HCT116 (cell line): Measurements from ENCODE around the gene GRIFIN.

Source experiments
- ATF3 ChIP-seq: IDR thresholded peaks from 2 replicates; pipeline ENCODE4 v1.6.1; 2012
- CBX3 ChIP-seq: IDR thresholded peaks from 2 replicates; pipeline ENCODE4 v1.6.1; 2012; ENCODE audit warnings: low read depth
- CTCF ChIP-seq, 3 experiments: fragments of 200-600 bp in 1 of 3; sonication (generic) in 1 of 3; IDR thresholded peaks in 2 of 3; conservative IDR thresholded peaks in 1 of 3; 2 replicates each; pipeline ENCODE4 v1.5.1; 2012 to 2017; ENCODE audit warnings: low read depth in 2 of 3, low read length in 2 of 3, antibody characterized with exemption in 1 of 3, borderline replicate concordance in 1 of 3, control low read depth in 1 of 3, mild to moderate bottlenecking in 1 of 3, mixed read lengths in 1 of 3, mixed run types in 1 of 3, moderate library complexity in 1 of 3; ENCODE audit not compliant: insufficient read depth in 1 of 3
- ELF1 ChIP-seq: IDR thresholded peaks from 2 replicates; pipeline ENCODE4 v1.6.1; 2012; ENCODE audit warnings: low read depth, borderline replicate concordance
- EZH2 ChIP-seq: fragments of 200-600 bp; sonication (generic); IDR thresholded peaks from 2 replicates; pipeline ENCODE4 v1.6.1; 2017; ENCODE audit warnings: antibody characterized with exemption, mixed run types
- EZH2phosphoT487 ChIP-seq: fragments of 200-600 bp; IDR thresholded peaks from 2 replicates; pipeline ENCODE4 v1.6.1; 2018; ENCODE audit warnings: antibody characterized with exemption, borderline replicate concordance
- FOSL1 ChIP-seq: IDR thresholded peaks from 2 replicates; pipeline ENCODE4 v1.6.1; 2012; ENCODE audit warnings: low read depth
- MAX ChIP-seq: IDR thresholded peaks from 2 replicates; pipeline ENCODE4 v1.6.1; 2012
- POLR2A ChIP-seq: IDR thresholded peaks from 2 replicates; pipeline ENCODE4 v1.7.0; 2011; ENCODE audit warnings: borderline replicate concordance; ENCODE audit not compliant: insufficient read depth, insufficient read length; ENCODE audit errors: extremely low read depth
- POLR2AphosphoS5 ChIP-seq: IDR thresholded peaks from 2 replicates; pipeline ENCODE4 v1.6.1; 2011; ENCODE audit warnings: mild to moderate bottlenecking, low read depth, low read length, moderate library complexity
- RAD21 ChIP-seq: IDR thresholded peaks from 2 replicates; pipeline ENCODE4 v1.6.1; 2012; ENCODE audit warnings: low read depth, mild to moderate bottlenecking
- REST ChIP-seq: IDR thresholded peaks from 2 replicates; pipeline ENCODE4 v1.6.1; 2012; ENCODE audit warnings: low read depth
- YY1 ChIP-seq: IDR thresholded peaks from 2 replicates; pipeline ENCODE4 v1.6.1; 2011; ENCODE audit warnings: low read length, low read depth, moderate library complexity, mild to moderate bottlenecking; ENCODE audit not compliant: insufficient replicate concordance; ENCODE audit errors: extremely low read depth
- ZBTB33 ChIP-seq: IDR thresholded peaks from 2 replicates; pipeline ENCODE4 v1.6.1; 2011; ENCODE audit warnings: mild to moderate bottlenecking, low read length, moderate library complexity; ENCODE audit not compliant: insufficient replicate concordance; ENCODE audit errors: extremely low read depth

- TF ChIP-seq CTCF (IDR thresholded peaks at IDR 0.05 in 2 of 3, conservative IDR thresholded peaks at IDR 0.05 in 1 of 3; ENCODE audit: borderline replicate concordance in 1 of 3, insufficient read depth in 1 of 3, low read depth in 2 of 3, low read length in 2 of 3) (no peak), POLR2A (no peak), EZH2 (no peak), EZH2phosphoT487 (no peak), POLR2AphosphoS5 (no peak), MAX (no peak), RAD21 (no peak), ATF3 (no peak), REST (no peak), CBX3 (no peak), ZBTB33 (no peak), ELF1 (no peak), FOSL1 (no peak), YY1 (no peak)
Observed at GRCh38 chr7:2523461-2523936, 47.3 kb upstream of the GRIFIN start.
